BE2C (cell line): Measurements from ENCODE around the gene ANKS1A.

Experiments
- DNase-seq: peaks from one replicate; pipeline ENCODE4 v3.0.0-alpha.2; 2020
- H3K27me3 ChIP-seq: fragments of 250-450 bp; sonication (Bioruptor Pico); 2 replicates; pipeline ENCODE4 v1.5.1; 2020; ENCODE audit warnings: mild to moderate bottlenecking
- H3K36me3 ChIP-seq: fragments of 250-450 bp; sonication (Bioruptor Pico); 2 replicates; pipeline ENCODE4 v1.5.1; 2020; ENCODE audit warnings: mild to moderate bottlenecking
- H3K4me1 ChIP-seq: fragments of 250-450 bp; sonication (Bioruptor Pico); 2 replicates; pipeline ENCODE4 v1.5.1; 2020
- H3K4me3 ChIP-seq: 2 replicates; pipeline ENCODE4 v1.5.1; 2011; ENCODE audit warnings: low read depth, low read length
- H3K9me3 ChIP-seq: fragments of 250-450 bp; sonication (Bioruptor Pico); 2 replicates; pipeline ENCODE4 v1.5.1; 2020
- TF ChIP-seq, protein P1 (sequence below): IDR thresholded peaks from 2 replicates; pipeline ENCODE4 v1.5.1; 2012; ENCODE audit warnings: mild to moderate bottlenecking, low read depth, low read length

The ANKS1A gene

GRCh38 chr6:34920097-34920496 is 31.0 kb downstream of the ANKS1A start:
- Histone ChIP-seq H3K27me3 (no peaks in the 10 kb centered on the region), H3K9me3 (no peaks in the 10 kb centered on the region), H3K4me1 (no peaks in the 10 kb centered on the region; the same call in 1 of the 2 replicates), H3K36me3 (no peaks in the 10 kb centered on the region), H3K4me3 (no peak overlapping the region)
- TF ChIP-seq, protein P1, sequence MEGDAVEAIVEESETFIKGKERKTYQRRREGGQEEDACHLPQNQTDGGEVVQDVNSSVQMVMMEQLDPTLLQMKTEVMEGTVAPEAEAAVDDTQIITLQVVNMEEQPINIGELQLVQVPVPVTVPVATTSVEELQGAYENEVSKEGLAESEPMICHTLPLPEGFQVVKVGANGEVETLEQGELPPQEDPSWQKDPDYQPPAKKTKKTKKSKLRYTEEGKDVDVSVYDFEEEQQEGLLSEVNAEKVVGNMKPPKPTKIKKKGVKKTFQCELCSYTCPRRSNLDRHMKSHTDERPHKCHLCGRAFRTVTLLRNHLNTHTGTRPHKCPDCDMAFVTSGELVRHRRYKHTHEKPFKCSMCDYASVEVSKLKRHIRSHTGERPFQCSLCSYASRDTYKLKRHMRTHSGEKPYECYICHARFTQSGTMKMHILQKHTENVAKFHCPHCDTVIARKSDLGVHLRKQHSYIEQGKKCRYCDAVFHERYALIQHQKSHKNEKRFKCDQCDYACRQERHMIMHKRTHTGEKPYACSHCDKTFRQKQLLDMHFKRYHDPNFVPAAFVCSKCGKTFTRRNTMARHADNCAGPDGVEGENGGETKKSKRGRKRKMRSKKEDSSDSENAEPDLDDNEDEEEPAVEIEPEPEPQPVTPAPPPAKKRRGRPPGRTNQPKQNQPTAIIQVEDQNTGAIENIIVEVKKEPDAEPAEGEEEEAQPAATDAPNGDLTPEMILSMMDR = no peak
- no peak for DNase-seq

DNA sequence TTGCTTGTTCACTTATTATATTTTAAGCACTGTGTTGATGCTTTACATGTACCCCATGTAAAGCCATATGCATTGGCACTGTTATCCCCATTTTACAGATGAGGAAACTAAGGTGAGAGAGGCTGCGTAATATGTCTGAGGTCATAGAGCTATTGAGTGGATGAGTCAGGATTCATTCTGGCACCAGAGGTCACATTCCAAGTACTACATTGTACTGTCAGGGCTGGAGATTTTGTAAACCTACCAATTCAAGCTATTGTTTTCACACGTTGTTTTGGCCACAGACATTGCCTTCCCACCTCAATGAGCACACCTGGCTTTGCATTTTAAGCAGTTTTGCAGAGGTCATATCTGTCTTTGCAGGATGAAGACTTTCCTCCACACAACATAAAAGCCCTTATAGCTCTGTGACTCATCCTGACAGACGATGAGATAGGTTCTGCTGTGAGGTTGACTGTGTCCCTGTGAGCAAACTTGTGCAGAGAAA is 33.2 kb downstream of the ANKS1A start:
- TF ChIP-seq, protein P1 = no peak
- no peak overlapping the region for H3K4me3 ChIP-seq
- H3K9me3 ChIP-seq = no peaks in the 10 kb centered on the region
- DNase-seq = no peak
- H3K27me3 ChIP-seq = no peaks in the 10 kb centered on the region
- no peaks in the 10 kb centered on the region; the same call in 1 of the 2 replicates for H3K4me1 ChIP-seq
- H3K36me3 ChIP-seq = no peaks in the 10 kb centered on the region

GRCh38 chr6:34924831-34925625 is 36.0 kb downstream of the ANKS1A start:
- TF ChIP-seq, protein P1 = no peak
- no peaks in the 10 kb centered on the region for H3K9me3 ChIP-seq
- H3K27me3 ChIP-seq = no peaks in the 10 kb centered on the region
- DNase-seq = no peak
- no peaks in the 10 kb centered on the region for H3K36me3 ChIP-seq
- H3K4me1 ChIP-seq = no peaks in the 10 kb centered on the region
- no peak overlapping the region for H3K4me3 ChIP-seq

DNA sequence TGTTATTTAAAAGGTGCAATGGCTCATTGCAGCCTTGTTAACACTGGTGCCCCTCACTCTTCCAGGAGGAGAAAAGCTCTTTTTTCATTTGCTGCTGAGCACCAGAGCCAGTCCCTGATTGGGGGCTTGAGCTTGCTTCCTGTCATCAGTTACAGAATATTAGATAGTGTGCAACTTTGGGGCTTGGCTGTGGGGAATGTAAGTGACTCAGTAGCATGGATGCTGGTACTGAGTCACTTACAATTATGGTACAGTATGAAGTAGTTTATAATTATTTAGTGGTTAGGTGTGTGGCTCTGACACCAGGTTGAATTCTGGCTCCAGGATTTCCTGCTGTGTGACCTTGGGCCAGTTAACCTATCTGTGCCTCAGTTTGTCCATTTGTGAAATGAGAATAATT is 37.6 kb downstream of the ANKS1A start:
- TF ChIP-seq, protein P1 = no peak
- no peak for DNase-seq
- no peaks in the 10 kb centered on the region for H3K27me3 ChIP-seq
- no peaks in the 10 kb centered on the region for H3K4me1 ChIP-seq
- no peaks in the 10 kb centered on the region for H3K9me3 ChIP-seq
- no peak overlapping the region for H3K4me3 ChIP-seq
- H3K36me3 ChIP-seq = no peaks in the 10 kb centered on the region

- no peaks in the 10 kb centered on the region for H3K36me3 ChIP-seq
- TF ChIP-seq, protein P1 = no peak
- DNase-seq = no peak
- H3K9me3 ChIP-seq = no peaks in the 10 kb centered on the region
- no peaks in the 10 kb centered on the region for H3K27me3 ChIP-seq
- no peak overlapping the region for H3K4me3 ChIP-seq
- no peaks in the 10 kb centered on the region for H3K4me1 ChIP-seq
Observed at GRCh38 chr6:34928220-34928619, 39.2 kb downstream of the ANKS1A start.

- Histone ChIP-seq H3K27me3 (no peaks in the 10 kb centered on the region), H3K36me3 (no peaks in the 10 kb centered on the region), H3K4me1 (no peaks in the 10 kb centered on the region), H3K4me3 (no peak overlapping the region), H3K9me3 (no peaks in the 10 kb centered on the region)
- TF ChIP-seq, protein P1 = no peak
- no peak for DNase-seq
Observed at GRCh38 chr6:34928695-34929094, 39.6 kb downstream of the ANKS1A start.
